PC-3 (cell line): ENCODE data around the gene PEX6. TPM values are rescaled to one million over a fixed set of nuclear protein-coding genes. Genes with fewer than 3 reads are reported as not detected.
A peak's percentile ranks its signal among the peaks of the same experiment; 100 is the strongest.

Experiments used
- ATAC-seq: fragments of 200-7000 bp; cut with Tn5 transposase; 2 replicates; pipeline ENCODE4 v1.9.1; 2020; ENCODE audit warnings: mild to moderate bottlenecking, moderate library complexity
- BruUV-seq: library from RNA; stranded (reverse); fragments of 400-500 nt; replicated peaks from 2 replicates; lab custom pipeline; 2021; lab: Mats Ljungman, UMichigan
- CTCF ChIA-PET: fragments of 300-600 bp; sonication (Branson Sonifier 250); formaldehyde crosslinking; loops from one replicate; lab custom pipeline; 2022; ENCODE audit warnings: antibody characterized with exemption; lab: Charles Lee
- POLR2A ChIA-PET: fragments of 300-600 bp; sonication (Branson Sonifier 250); formaldehyde crosslinking; loops from one replicate; lab custom pipeline; 2022; ENCODE audit warnings: antibody characterized with exemption; ENCODE audit not compliant: unreplicated experiment; lab: Charles Lee
- DNase-seq: peaks from one replicate; pipeline ENCODE4 v3.0.0-alpha.2; 2015
- H2AFZ ChIP-seq: fragments of 300-600 bp; sonication (generic); 2 replicates; pipeline ENCODE4 v1.6.0; 2016; ENCODE audit warnings: antibody characterized with exemption, low read length
- H3F3A ChIP-seq: fragments of 300-600 bp; sonication (generic); one replicate; pipeline ENCODE4 v1.6.0; 2017; ENCODE audit warnings: antibody characterized with exemption, low read length, control low read depth, mild to moderate bottlenecking; ENCODE audit not compliant: unreplicated experiment
- H3K27ac ChIP-seq: fragments of 300-600 bp; sonication (generic); 2 replicates; pipeline ENCODE4 v1.5.1; 2016; ENCODE audit warnings: mild to moderate bottlenecking, low read length
- H3K27me3 ChIP-seq: fragments of 300-600 bp; sonication (generic); 2 replicates; pipeline ENCODE4 v1.6.1; 2016; ENCODE audit warnings: low read length, mixed read lengths
- H3K36me3 ChIP-seq: fragments of 300-600 bp; sonication (generic); 2 replicates; pipeline ENCODE4 v1.6.1; 2016; ENCODE audit warnings: low read depth, mixed run types, low read length, mixed read lengths
- H3K4me1 ChIP-seq: fragments of 300-600 bp; sonication (generic); 2 replicates; pipeline ENCODE4 v1.5.1; 2016; ENCODE audit warnings: low read length; ENCODE audit not compliant: insufficient read depth
- H3K4me2 ChIP-seq: fragments of 300-600 bp; sonication (generic); 2 replicates; pipeline ENCODE4 v1.6.0; 2016; ENCODE audit warnings: low read length
- H3K4me3 ChIP-seq: fragments of 300-600 bp; sonication (generic); 2 replicates; pipeline ENCODE4 v1.5.1; 2016; ENCODE audit warnings: mild to moderate bottlenecking, low read length, mixed read lengths
- H3K79me2 ChIP-seq: fragments of 300-600 bp; sonication (generic); 2 replicates; pipeline ENCODE4 v1.6.1; 2017; ENCODE audit warnings: low read length, mixed read lengths
- H3K9ac ChIP-seq: fragments of 300-600 bp; sonication (generic); 2 replicates; pipeline ENCODE4 v1.6.0; 2016; ENCODE audit warnings: mild to moderate bottlenecking, low read length
- H3K9me2 ChIP-seq: fragments of 300-600 bp; sonication (generic); replicated peaks from 2 replicates; pipeline ENCODE4 v1.6.1; 2016; ENCODE audit warnings: mixed run types, low read length, mixed read lengths
- H3K9me3 ChIP-seq: fragments of 300-600 bp; sonication (generic); 2 replicates; pipeline ENCODE4 v1.6.1; 2016; ENCODE audit warnings: low read length, mixed read lengths
- H4K20me1 ChIP-seq: fragments of 300-600 bp; sonication (generic); 2 replicates; pipeline ENCODE4 v1.6.1; 2016; ENCODE audit warnings: low read length, mixed read lengths
- EZH2 ChIP-seq: fragments of 300-600 bp; sonication (generic); IDR thresholded peaks from one replicate; pipeline ENCODE4 v1.6.1; 2017; ENCODE audit warnings: antibody characterized with exemption, mild to moderate bottlenecking, low read length; ENCODE audit not compliant: unreplicated experiment
- EZH2phosphoT487 ChIP-seq: fragments of 300-600 bp; sonication (generic); IDR thresholded peaks from 2 replicates; pipeline ENCODE4 v1.6.1; 2018; ENCODE audit warnings: mild to moderate bottlenecking, antibody characterized with exemption, low read length, borderline replicate concordance
- intact Hi-C: fragments of 100-400 bp; cut with micrococcal nuclease; formaldehyde crosslinking; loops from 2 replicates; pipeline ENCODE4 v1.9.0; 2023
- total RNA-seq: library from RNA; depleted of rRNA; stranded (reverse); fragments of >200 nt; gene quantifications from 2 replicates; pipeline ENCODE4 v1.2.3, GENCODE V29; 2014
- TF ChIP-seq, protein P1 (sequence below): fragments of 300-600 bp; sonication (generic); conservative IDR thresholded peaks from 2 replicates; pipeline ENCODE4 v1.5.1; 2017; ENCODE audit warnings: antibody characterized with exemption, low read depth, mild to moderate bottlenecking, low read length

Gene PEX6
- total RNA-seq, 1 experiment from 2014 or later: 35.9 TPM

DNA sequence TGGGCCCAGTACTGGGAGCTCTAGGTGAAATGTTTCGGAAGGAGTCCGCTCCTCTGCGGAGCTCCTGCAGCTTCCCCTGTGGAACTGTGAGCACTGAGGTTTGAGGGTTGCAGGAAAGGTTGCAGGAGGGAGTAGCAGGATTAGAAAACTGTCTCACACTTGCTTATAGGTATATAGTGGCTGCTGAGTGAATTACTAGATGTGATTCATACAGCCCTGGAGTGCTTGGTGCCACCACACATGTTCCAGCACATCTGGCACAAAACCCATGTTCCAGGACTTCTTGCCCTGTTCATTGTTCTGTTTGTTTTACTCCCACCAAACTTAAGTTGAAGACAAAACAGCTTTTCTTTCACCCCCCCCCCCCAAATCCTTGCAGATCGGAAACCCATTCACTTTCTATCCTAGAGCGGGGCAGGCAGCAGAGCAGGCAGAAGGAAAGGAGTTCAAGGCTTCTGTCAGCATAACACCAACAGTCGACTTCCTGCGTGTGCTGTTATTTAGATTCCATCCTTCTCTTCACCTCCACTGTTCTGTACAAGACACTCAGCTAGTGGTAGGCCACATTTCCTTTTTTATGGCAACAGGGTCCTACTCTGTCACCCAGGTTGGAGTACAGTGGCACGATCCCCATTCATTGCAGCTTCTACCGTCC, 669 bp upstream of the PEX6 start:
- Histone ChIP-seq H3K4me1 (peaks cover 18% of the 10 kb centered on the region), H3F3A (no peaks in the 10 kb centered on the region), H3K79me2 (peaks cover 42% of the 10 kb centered on the region), H3K27ac (peak overlapping the region; percentile 65), H3K9me2 (no peaks in the 10 kb centered on the region), H3K9me3 (no peaks in the 10 kb centered on the region), H3K4me3 (peak overlapping the region; percentile 93), H2AFZ (peak overlapping the region; percentile 96), H3K36me3 (no peaks in the 10 kb centered on the region), H3K4me2 (peak overlapping the region; percentile 95), H3K9ac (peak overlapping the region; percentile 91), H4K20me1 (no peaks in the 10 kb centered on the region), H3K27me3 (no peaks in the 10 kb centered on the region)
- intact Hi-C loops: loop anchor here (5.0 kb wide), 1 partner anchor 77 kb away; no protein-coding TSS in a partner anchor
- TF ChIP-seq EZH2phosphoT487 (no peak), EZH2 (no peak)
- TF ChIP-seq, protein P1, sequence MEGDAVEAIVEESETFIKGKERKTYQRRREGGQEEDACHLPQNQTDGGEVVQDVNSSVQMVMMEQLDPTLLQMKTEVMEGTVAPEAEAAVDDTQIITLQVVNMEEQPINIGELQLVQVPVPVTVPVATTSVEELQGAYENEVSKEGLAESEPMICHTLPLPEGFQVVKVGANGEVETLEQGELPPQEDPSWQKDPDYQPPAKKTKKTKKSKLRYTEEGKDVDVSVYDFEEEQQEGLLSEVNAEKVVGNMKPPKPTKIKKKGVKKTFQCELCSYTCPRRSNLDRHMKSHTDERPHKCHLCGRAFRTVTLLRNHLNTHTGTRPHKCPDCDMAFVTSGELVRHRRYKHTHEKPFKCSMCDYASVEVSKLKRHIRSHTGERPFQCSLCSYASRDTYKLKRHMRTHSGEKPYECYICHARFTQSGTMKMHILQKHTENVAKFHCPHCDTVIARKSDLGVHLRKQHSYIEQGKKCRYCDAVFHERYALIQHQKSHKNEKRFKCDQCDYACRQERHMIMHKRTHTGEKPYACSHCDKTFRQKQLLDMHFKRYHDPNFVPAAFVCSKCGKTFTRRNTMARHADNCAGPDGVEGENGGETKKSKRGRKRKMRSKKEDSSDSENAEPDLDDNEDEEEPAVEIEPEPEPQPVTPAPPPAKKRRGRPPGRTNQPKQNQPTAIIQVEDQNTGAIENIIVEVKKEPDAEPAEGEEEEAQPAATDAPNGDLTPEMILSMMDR: no peak
- peak; percentile 48 for DNase-seq
- ATAC-seq: peak; percentile 19
- POLR2A ChIA-PET: interaction anchor here (0.7 to 0.8 kb wide), 2 partner anchors 35 to 57 kb away, joined by 3 to 11 read pairs; partner anchors contain the start of gene KLHDC3
- BruUV-seq: TSS peak; percentile 90
- CTCF ChIA-PET: no interaction called here

DNA sequence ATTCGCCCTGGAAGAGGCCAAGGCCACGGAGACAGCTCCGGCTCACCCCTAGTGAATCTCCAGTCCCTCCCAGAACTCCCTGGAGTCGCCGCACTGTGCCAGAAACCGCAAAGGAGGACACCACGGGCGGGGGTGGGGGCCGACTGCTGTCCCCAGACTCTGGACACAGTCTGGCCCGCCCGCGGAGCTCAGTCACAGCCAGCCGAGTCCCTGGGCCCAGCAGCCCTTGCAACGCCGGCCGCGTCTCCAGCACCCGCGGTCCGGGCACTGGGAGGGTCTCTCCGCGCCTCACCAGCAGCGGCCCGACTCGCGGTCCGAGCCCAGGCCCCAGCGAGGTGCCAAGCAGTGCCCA, 518 bp downstream of the PEX6 start:
- DNase-seq (peak; percentile 32), ATAC-seq (peak; percentile 50)
- H3K36me3 ChIP-seq: no peaks in the 10 kb centered on the region
- peaks cover 13% of the 10 kb centered on the region for H3K4me1 ChIP-seq
- no peaks in the 10 kb centered on the region for H3K9me2 ChIP-seq
- peaks cover 42% of the 10 kb centered on the region for H3K79me2 ChIP-seq
- no TSS peak for BruUV-seq
- TF ChIP-seq EZH2 (no peak), EZH2phosphoT487 (no peak)
- TF ChIP-seq, protein P1: no peak
- H3K27ac ChIP-seq: peak overlapping the region; percentile 65
- intact Hi-C loops: no loop called here
- POLR2A ChIA-PET: interaction anchor here (0.6 to 0.8 kb wide), 3 partner anchors 17 to 58 kb away, joined by 3 to 11 read pairs (median 6); partner anchors contain the start of gene KLHDC3
- H2AFZ ChIP-seq: peak overlapping the region; percentile 96
- H3K4me3 ChIP-seq: peak overlapping the region; percentile 93
- no peaks in the 10 kb centered on the region for H3F3A ChIP-seq
- CTCF ChIA-PET: interaction anchor here (0.5 kb wide), 1 partner anchor 71 kb away, joined by 3 read pairs; no protein-coding TSS in a partner anchor
- H4K20me1 ChIP-seq: no peaks in the 10 kb centered on the region
- H3K27me3 ChIP-seq: no peaks in the 10 kb centered on the region
- peak overlapping the region; percentile 95 for H3K4me2 ChIP-seq
- H3K9ac ChIP-seq: peak overlapping the region; percentile 91
- no peaks in the 10 kb centered on the region for H3K9me3 ChIP-seq

DNA sequence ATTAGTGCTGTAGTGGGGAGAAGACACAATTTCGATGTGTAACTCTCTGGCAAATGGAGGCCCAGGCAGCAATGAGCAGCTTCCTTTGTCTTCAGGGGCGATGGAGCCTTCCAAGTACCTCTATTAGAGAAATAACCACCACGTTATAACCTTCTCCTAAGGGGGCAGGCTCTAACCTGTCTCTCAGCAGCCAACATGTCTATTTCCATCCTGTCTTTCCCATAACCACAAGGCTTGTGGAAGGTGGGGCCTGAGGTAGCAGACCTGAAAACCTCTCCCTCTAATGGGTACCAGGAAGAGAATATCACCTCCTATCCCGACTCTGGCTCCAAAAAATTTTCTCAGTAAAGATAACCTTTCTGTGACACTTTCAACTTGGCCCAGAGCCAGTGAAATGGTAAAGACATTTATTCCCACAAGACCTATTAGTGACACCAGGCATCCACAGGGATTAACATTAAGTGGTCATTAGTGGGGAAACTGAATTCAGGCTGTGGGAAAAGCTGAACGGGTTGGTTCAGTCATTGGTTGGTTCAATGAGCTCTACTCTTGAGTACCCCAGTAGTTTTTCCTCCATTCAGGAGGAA, 4.0 kb downstream of the PEX6 start:
- Histone ChIP-seq H3K36me3 (no peaks in the 10 kb centered on the region), H3K4me1 (peaks cover 20% of the 10 kb centered on the region), H3K4me2 (no peak overlapping the region), H3K9me3 (no peaks in the 10 kb centered on the region), H3K4me3 (no peak overlapping the region), H2AFZ (no peak overlapping the region), H3K27me3 (no peaks in the 10 kb centered on the region), H3K9me2 (no peaks in the 10 kb centered on the region), H3F3A (no peaks in the 10 kb centered on the region), H3K9ac (no peak overlapping the region), H4K20me1 (no peaks in the 10 kb centered on the region), H3K27ac (no peak overlapping the region), H3K79me2 (peaks cover 42% of the 10 kb centered on the region)
- DNase-seq (no peak), ATAC-seq (no peak)
- CTCF ChIA-PET: no interaction called here
- POLR2A ChIA-PET: no interaction called here
- TF ChIP-seq, protein P1: no peak
- no peak for TF ChIP-seq EZH2
- TF ChIP-seq EZH2phosphoT487: no peak
- intact Hi-C loops: no loop called here
- BruUV-seq: no TSS peak
